K562 (cell line): ENCODE measurements around the gene GPSM3. TPM values are rescaled to one million over a fixed set of nuclear protein-coding genes. Genes with fewer than 3 reads are reported as not detected.

Source experiments
- RBM39 ChIP-seq: fragments of 200-400 bp; formaldehyde crosslinking; optimal IDR thresholded peaks from 2 replicates; pipeline ENCODE3; 2018; ENCODE audit warnings: low read depth, low read length
- SAP30 ChIP-seq: fragments of 200-600 bp; sonication (generic); IDR thresholded peaks from 2 replicates; pipeline ENCODE4 v1.6.1; 2012; ENCODE audit warnings: borderline replicate concordance, low read depth, mild to moderate bottlenecking, moderate library complexity, low read length, control low read depth, inconsistent platforms; ENCODE audit not compliant: insufficient read depth, poor library complexity, severe bottlenecking
- SPI1 ChIP-seq: IDR thresholded peaks from 2 replicates; pipeline ENCODE4 v1.6.1; 2011; ENCODE audit warnings: low read depth, low read length, control low read depth, borderline replicate concordance
- TBP ChIP-seq: optimal IDR thresholded peaks from 2 replicates; pipeline ENCODE3; 2011; ENCODE audit warnings: low read depth, low read length, improper control_type of control experiment
- U2AF1 ChIP-seq: fragments of 200-400 bp; formaldehyde crosslinking; optimal IDR thresholded peaks from 2 replicates; pipeline ENCODE3; 2017; ENCODE audit warnings: mild to moderate bottlenecking, low read depth, low read length, moderate library complexity
- U2AF2 ChIP-seq: fragments of 200-400 bp; formaldehyde crosslinking; optimal IDR thresholded peaks from 2 replicates; pipeline ENCODE3; 2017; ENCODE audit warnings: low read depth, mild to moderate bottlenecking, low read length
- ZBTB7A ChIP-seq: IDR thresholded peaks from 2 replicates; pipeline ENCODE4 v1.6.1; 2011; ENCODE audit warnings: low read depth, mild to moderate bottlenecking, low read length, moderate library complexity, borderline replicate concordance; ENCODE audit not compliant: control insufficient read depth
- ZFX ChIP-seq: sonication (generic); formaldehyde crosslinking; IDR thresholded peaks from 2 replicates; pipeline ENCODE4 v1.8.0; 2022; ENCODE audit warnings: mild to moderate bottlenecking, missing genetic modification reagents, moderate library complexity
- ZNF124 ChIP-seq: sonication (generic); formaldehyde crosslinking; IDR thresholded peaks from 2 replicates; pipeline ENCODE4 v1.8.1; 2022; ENCODE audit warnings: missing genetic modification reagents
- polyA plus RNA-seq, 8 experiments: library from polyadenylated mRNA; depleted of rRNA in 4 of 8; stranded (reverse) in 5 of 8; unstranded in 3 of 8; fragments of >200 nt; fragmentation: Nextera tagmentation in 2 of 8; fragmentation: Illumina TruSeq in 1 of 8; extraction: Ambion mirVana in 2 of 8; extraction: Trizol in 1 of 8; gene quantifications; 2 replicates each; pipeline versions ENCODE4 v1.2.1 to v1.2.3, GENCODE V29; 2011 to 2014; ENCODE audit warnings: inconsistent platforms in 1 of 8, missing spikeins in 1 of 8
- total RNA-seq, 7 experiments: library from RNA; depleted of rRNA in 6 of 7; stranded (reverse); fragments of >200 nt in 6 of 7; fragmentation: Illumina TruSeq in 2 of 7; extraction: Trizol in 2 of 7; gene quantifications; 2 replicates each; pipeline versions ENCODE4 v1.2.1 to v1.2.3, GENCODE V29; 2011 to 2021; ENCODE audit warnings: low replicate concordance in 1 of 7
- TF ChIP-seq, protein P1 (sequence below): fragments of 200-800 bp; sonication (Bioruptor generic); IDR thresholded peaks from 2 replicates; pipeline ENCODE4 v1.6.1; 2017; ENCODE audit warnings: missing genetic modification characterization, missing compliant biosample characterization
- TF ChIP-seq, protein P2 (sequence below), 3 experiments: fragments of 200-800 bp in 1 of 3; sonication (Bioruptor generic) in 1 of 3; sonication (generic) in 1 of 3; formaldehyde crosslinking in 1 of 3; IDR thresholded peaks; 2 replicates each; pipeline versions ENCODE4 v1.6.1 to v1.8.0; 2016 to 2022; ENCODE audit warnings: mild to moderate bottlenecking in 2 of 3, missing compliant biosample characterization in 2 of 3, missing genetic modification characterization in 2 of 3, missing genetic modification reagents in 1 of 3
- TF ChIP-seq, protein P3 (sequence below): sonication (generic); formaldehyde crosslinking; IDR thresholded peaks from 2 replicates; pipeline ENCODE4 v1.8.1; 2023; ENCODE audit warnings: missing genetic modification reagents, mild to moderate bottlenecking, borderline replicate concordance

The GPSM3 gene
- total and polyA plus RNA-seq, 9 of the 15 experiments (the other 6 are each of a cell fraction or from before 2014, with no cell fraction given): 5.3 to 42.6 (median 24.4) TPM

DNA sequence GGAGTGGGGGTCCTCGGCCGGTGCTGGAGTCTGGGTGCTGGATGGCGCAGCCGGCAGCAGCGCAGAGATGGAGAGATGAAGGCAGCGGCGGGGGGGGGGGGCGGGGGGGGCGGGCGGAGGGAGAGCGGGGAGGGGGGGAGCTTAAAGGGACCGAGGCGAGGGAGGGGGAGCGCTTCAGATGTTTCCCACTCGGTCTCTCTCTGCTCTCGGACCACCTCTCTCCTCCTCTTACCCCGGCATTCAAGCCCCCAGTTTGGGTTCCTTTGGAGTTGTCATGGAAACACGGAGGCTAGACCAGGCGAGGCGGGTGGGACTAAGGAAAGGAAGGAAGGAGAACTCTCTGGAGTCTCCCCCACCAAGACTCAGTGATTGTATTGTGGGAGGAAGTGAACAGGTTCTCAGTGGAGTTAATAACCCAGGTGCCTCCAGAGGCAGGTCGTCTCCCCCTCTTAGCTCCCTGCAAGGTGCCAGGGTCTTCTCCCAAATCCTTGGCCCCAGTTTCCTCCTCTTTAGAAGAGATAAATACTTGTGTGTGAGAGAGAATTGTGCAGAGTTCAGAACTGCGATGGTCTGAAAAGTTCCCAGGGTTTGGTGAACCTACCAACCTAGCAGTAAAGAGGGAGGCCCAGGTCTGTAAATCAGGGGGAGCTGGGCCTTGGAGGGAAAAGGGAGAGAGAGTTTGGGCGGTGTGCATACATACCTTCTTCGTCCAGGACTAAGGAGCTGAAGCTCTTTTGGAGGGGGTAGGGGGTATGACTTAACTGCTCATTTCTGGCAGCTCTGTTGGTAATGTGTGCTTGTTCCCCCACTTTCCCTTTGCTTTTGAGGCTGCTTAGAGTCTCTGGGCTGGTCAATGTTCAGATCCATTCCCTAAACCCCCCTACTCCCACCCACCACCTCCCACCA is 40.3 kb downstream of the GPSM3 start, which contains the start of gene PRRT1 (continued):
- peak; percentile 54 for TF ChIP-seq ZBTB7A
- TF ChIP-seq, protein P1, sequence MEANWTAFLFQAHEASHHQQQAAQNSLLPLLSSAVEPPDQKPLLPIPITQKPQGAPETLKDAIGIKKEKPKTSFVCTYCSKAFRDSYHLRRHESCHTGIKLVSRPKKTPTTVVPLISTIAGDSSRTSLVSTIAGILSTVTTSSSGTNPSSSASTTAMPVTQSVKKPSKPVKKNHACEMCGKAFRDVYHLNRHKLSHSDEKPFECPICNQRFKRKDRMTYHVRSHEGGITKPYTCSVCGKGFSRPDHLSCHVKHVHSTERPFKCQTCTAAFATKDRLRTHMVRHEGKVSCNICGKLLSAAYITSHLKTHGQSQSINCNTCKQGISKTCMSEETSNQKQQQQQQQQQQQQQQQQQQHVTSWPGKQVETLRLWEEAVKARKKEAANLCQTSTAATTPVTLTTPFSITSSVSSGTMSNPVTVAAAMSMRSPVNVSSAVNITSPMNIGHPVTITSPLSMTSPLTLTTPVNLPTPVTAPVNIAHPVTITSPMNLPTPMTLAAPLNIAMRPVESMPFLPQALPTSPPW (CRISPR knock-in tag): peak; percentile 92
- TF ChIP-seq U2AF1: no peak
- TF ChIP-seq ZNF124 (CRISPR knock-in tag): no peak
- TF ChIP-seq, protein P2, sequence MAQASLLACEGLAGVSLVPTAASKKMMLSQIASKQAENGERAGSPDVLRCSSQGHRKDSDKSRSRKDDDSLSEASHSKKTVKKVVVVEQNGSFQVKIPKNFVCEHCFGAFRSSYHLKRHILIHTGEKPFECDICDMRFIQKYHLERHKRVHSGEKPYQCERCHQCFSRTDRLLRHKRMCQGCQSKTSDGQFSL (CRISPR knock-in tag; IDR thresholded peaks at IDR 0.05): 0 out of 2 replicates have a peak, but pooled peaks have one; percentile 20
- TF ChIP-seq, protein P2 (tag; IDR thresholded peaks at IDR 0.05): peak in 1 of 2 experiments; percentile 95; a peak in 2 of 4 replicates
- TF ChIP-seq ZFX: peak; percentile 21; the same call in 1 of the 2 replicates
- TF ChIP-seq TBP: no peak
- peak; percentile 26 for TF ChIP-seq RBM39
- TF ChIP-seq SAP30: peak; percentile 8
- TF ChIP-seq SPI1: peak; percentile 78; the same call in 1 of the 2 replicates
- no peak for TF ChIP-seq U2AF2
- TF ChIP-seq, protein P3, sequence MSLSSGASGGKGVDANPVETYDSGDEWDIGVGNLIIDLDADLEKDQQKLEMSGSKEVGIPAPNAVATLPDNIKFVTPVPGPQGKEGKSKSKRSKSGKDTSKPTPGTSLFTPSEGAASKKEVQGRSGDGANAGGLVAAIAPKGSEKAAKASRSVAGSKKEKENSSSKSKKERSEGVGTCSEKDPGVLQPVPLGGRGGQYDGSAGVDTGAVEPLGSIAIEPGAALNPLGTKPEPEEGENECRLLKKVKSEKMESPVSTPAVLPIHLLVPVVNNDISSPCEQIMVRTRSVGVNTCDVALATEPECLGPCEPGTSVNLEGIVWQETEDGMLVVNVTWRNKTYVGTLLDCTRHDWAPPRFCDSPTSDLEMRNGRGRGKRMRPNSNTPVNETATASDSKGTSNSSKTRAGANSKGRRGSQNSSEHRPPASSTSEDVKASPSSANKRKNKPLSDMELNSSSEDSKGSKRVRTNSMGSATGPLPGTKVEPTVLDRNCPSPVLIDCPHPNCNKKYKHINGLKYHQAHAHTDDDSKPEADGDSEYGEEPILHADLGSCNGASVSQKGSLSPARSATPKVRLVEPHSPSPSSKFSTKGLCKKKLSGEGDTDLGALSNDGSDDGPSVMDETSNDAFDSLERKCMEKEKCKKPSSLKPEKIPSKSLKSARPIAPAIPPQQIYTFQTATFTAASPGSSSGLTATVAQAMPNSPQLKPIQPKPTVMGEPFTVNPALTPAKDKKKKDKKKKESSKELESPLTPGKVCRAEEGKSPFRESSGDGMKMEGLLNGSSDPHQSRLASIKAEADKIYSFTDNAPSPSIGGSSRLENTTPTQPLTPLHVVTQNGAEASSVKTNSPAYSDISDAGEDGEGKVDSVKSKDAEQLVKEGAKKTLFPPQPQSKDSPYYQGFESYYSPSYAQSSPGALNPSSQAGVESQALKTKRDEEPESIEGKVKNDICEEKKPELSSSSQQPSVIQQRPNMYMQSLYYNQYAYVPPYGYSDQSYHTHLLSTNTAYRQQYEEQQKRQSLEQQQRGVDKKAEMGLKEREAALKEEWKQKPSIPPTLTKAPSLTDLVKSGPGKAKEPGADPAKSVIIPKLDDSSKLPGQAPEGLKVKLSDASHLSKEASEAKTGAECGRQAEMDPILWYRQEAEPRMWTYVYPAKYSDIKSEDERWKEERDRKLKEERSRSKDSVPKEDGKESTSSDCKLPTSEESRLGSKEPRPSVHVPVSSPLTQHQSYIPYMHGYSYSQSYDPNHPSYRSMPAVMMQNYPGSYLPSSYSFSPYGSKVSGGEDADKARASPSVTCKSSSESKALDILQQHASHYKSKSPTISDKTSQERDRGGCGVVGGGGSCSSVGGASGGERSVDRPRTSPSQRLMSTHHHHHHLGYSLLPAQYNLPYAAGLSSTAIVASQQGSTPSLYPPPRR (CRISPR knock-in tag): no peak
